K562 (cell line): ENCODE results near the gene CALML3.

Experiments used
- BHLHE40 ChIP-seq: IDR thresholded peaks from 2 replicates; pipeline ENCODE4 v1.6.1; 2011; ENCODE audit warnings: low read length, improper control_type of control experiment
- NFXL1 ChIP-seq: fragments of 450-650 bp; formaldehyde crosslinking; IDR thresholded peaks from 2 replicates; pipeline ENCODE4 v1.4.0; 2021; ENCODE audit warnings: mild to moderate bottlenecking
- POLR2AphosphoS5 ChIP-seq: IDR thresholded peaks from 2 replicates; pipeline ENCODE4 v1.6.1; 2011; ENCODE audit warnings: mild to moderate bottlenecking, low read depth, low read length, moderate library complexity; ENCODE audit not compliant: control insufficient read depth, insufficient read depth
- ZNF197 ChIP-seq: fragments of 200-800 bp; sonication (Bioruptor generic); IDR thresholded peaks from 2 replicates; pipeline ENCODE4 v1.6.1; 2016; ENCODE audit warnings: low read depth, missing genetic modification characterization, missing compliant biosample characterization
- ZNF830 ChIP-seq: fragments of 250-450 bp; sonication (Bioruptor Pico); IDR thresholded peaks from 2 replicates; pipeline ENCODE4 v1.5.0; 2021; ENCODE audit warnings: mild to moderate bottlenecking

DNA sequence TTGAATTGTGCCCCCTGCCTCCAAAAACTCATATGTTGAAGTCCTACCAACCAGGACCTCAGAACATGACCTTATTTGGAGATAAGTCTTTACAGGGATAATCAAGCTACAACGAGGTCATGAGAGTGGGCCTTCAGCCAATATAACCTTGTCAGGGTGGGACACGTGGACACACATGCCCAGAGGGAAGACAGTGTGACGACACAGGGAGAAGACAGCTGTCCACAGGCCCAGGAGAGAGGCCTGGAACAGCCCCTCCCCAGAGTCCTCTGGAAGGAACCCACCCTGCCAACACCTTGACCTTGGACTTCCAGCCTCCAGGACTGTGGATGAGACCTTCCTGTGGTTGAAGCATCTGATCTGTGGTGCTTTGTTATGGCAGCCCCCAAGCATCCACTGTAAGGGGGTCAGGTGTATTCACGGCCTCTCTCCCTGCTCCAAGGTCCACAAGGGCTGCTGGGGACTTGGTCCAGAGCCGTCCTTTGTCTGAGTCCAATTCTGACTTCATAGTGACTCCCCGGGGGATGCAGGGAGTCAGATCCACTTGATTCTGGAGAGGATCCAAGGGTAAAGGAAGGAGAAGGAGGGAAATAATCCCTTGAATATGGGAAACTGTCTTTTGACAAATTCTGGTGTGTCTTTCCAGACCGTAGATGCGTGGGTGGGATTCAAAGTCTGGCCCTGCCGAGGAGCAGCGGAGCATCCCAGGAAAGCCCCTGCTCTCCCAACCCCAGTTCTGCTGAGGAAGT, 7.0 kb downstream of the CALML3 start:
- TF ChIP-seq ZNF197 (CRISPR knock-in tag) (no peak), BHLHE40 (no peak), ZNF830 (CRISPR knock-in tag) (no peak), NFXL1 (CRISPR knock-in tag) (no peak), POLR2AphosphoS5 (no peak)
